Measurements from ENCODE around the gene ZSCAN21. TPM values are rescaled to one million over a fixed set of nuclear protein-coding genes. Genes with fewer than 3 reads are reported as not detected.
A peak's percentile ranks its signal among the peaks of the same experiment; 100 is the strongest.

Gene ZSCAN21
- total RNA-seq, 2 experiments from 2014 or later: 6.2 to 6.4 TPM

GRCh38 chr7:100063376-100063775 lies 13.8 kb downstream of the ZSCAN21 start:
- peaks cover 26% of the 10 kb centered on the region for H3K36me3 Mint-ChIP-seq (ENCODE audit: low read depth)
- intact Hi-C loops (cut with micrococcal nuclease): no loop called here
- H3K9me3 Mint-ChIP-seq: no peaks in the 10 kb centered on the region
- CTCF ChIA-PET: interaction anchor here (0.5 to 1.2 kb wide), 4 partner anchors 19 to 144 kb away, joined by 3 read pairs; partner anchors contain the start of gene TRIM4
- no peak overlapping the region for H3K27ac Mint-ChIP-seq
- H3K4me3 Mint-ChIP-seq: no peak overlapping the region
- no peaks in the 10 kb centered on the region for H3K27me3 Mint-ChIP-seq (ENCODE audit: low read depth)
- no peaks in the 10 kb centered on the region for H3K4me1 Mint-ChIP-seq (ENCODE audit: low read depth)
- no peak for DNase-seq

GRCh38 chr7:100064162-100064561 lies 14.6 kb downstream of the ZSCAN21 start:
- Mint-ChIP-seq H3K36me3 (ENCODE audit: low read depth) (peaks cover 26% of the 10 kb centered on the region), H3K9me3 (no peaks in the 10 kb centered on the region), H3K27me3 (ENCODE audit: low read depth) (no peaks in the 10 kb centered on the region), H3K27ac (no peak overlapping the region), H3K4me1 (ENCODE audit: low read depth) (no peaks in the 10 kb centered on the region), H3K4me3 (no peak overlapping the region)
- no peak for DNase-seq
- CTCF ChIA-PET: interaction anchor here (0.8 to 1.0 kb wide), 2 partner anchors 62 to 70 kb away, joined by 3 to 4 read pairs; partner anchors contain the start of gene MBLAC1
- intact Hi-C loops (cut with micrococcal nuclease): no loop called here

GRCh38 chr7:100065452-100066186 lies 16.0 kb downstream of the ZSCAN21 start:
- Mint-ChIP-seq H3K27ac (no peak overlapping the region), H3K27me3 (ENCODE audit: low read depth) (no peaks in the 10 kb centered on the region), H3K4me3 (no peak overlapping the region), H3K36me3 (ENCODE audit: low read depth) (peaks cover 38% of the 10 kb centered on the region), H3K4me1 (ENCODE audit: low read depth) (no peaks in the 10 kb centered on the region), H3K9me3 (peaks cover 11% of the 10 kb centered on the region)
- intact Hi-C loops (cut with micrococcal nuclease): no loop called here
- no peak for DNase-seq
- CTCF ChIA-PET: no interaction called here

- CTCF ChIA-PET: no interaction called here
- no peak overlapping the region for H3K27ac Mint-ChIP-seq
- no peaks in the 10 kb centered on the region for H3K27me3 Mint-ChIP-seq (ENCODE audit: low read depth)
- H3K4me3 Mint-ChIP-seq: no peak overlapping the region
- no peaks in the 10 kb centered on the region for H3K4me1 Mint-ChIP-seq (ENCODE audit: low read depth)
- H3K9me3 Mint-ChIP-seq: peaks cover 24% of the 10 kb centered on the region
- intact Hi-C loops (cut with micrococcal nuclease): no loop called here
- H3K36me3 Mint-ChIP-seq (ENCODE audit: low read depth): peaks cover 51% of the 10 kb centered on the region
- no peak for DNase-seq
These were observed 17.4 kb downstream of the ZSCAN21 start for GRCh38 chr7:100066953-100067352.

GRCh38 chr7:100069991-100070390 lies 20.4 kb downstream of the ZSCAN21 start:
- CTCF ChIA-PET: interaction anchor here (1.4 to 2.5 kb wide), 2 partner anchors 18 to 33 kb away, joined by 3 to 7 read pairs; no protein-coding TSS in a partner anchor
- no peaks in the 10 kb centered on the region for H3K27me3 Mint-ChIP-seq (ENCODE audit: low read depth)
- peaks cover 36% of the 10 kb centered on the region for H3K9me3 Mint-ChIP-seq
- H3K4me1 Mint-ChIP-seq (ENCODE audit: low read depth): no peaks in the 10 kb centered on the region
- H3K27ac Mint-ChIP-seq: no peak overlapping the region
- peaks cover 65% of the 10 kb centered on the region for H3K36me3 Mint-ChIP-seq (ENCODE audit: low read depth)
- no peak for DNase-seq
- intact Hi-C loops (cut with micrococcal nuclease): no loop called here
- no peak overlapping the region for H3K4me3 Mint-ChIP-seq

GRCh38 chr7:100071018-100071723 lies 21.6 kb downstream of the ZSCAN21 start:
- CTCF ChIA-PET: interaction anchor here (0.7 to 2.5 kb wide), 5 partner anchors 19 to 75 kb away, joined by 3 to 7 read pairs (median 3); no protein-coding TSS in a partner anchor
- no peak overlapping the region for H3K27ac Mint-ChIP-seq
- DNase-seq: no peak
- no peaks in the 10 kb centered on the region for H3K27me3 Mint-ChIP-seq (ENCODE audit: low read depth)
- no peaks in the 10 kb centered on the region for H3K4me1 Mint-ChIP-seq (ENCODE audit: low read depth)
- intact Hi-C loops (cut with micrococcal nuclease): no loop called here
- H3K36me3 Mint-ChIP-seq (ENCODE audit: low read depth): peaks cover 75% of the 10 kb centered on the region
- peaks cover 36% of the 10 kb centered on the region for H3K9me3 Mint-ChIP-seq
- no peak overlapping the region for H3K4me3 Mint-ChIP-seq

GRCh38 chr7:100072462-100072861 lies 22.9 kb downstream of the ZSCAN21 start:
- CTCF ChIA-PET: no interaction called here
- DNase-seq: no peak
- Mint-ChIP-seq H3K36me3 (ENCODE audit: low read depth) (peaks cover 80% of the 10 kb centered on the region), H3K27me3 (ENCODE audit: low read depth) (no peaks in the 10 kb centered on the region), H3K9me3 (peaks cover 36% of the 10 kb centered on the region), H3K27ac (no peak overlapping the region), H3K4me3 (no peak overlapping the region), H3K4me1 (ENCODE audit: low read depth) (no peaks in the 10 kb centered on the region)
- intact Hi-C loops (cut with micrococcal nuclease): no loop called here

- CTCF ChIA-PET: no interaction called here
- Mint-ChIP-seq H3K27me3 (ENCODE audit: low read depth) (no peaks in the 10 kb centered on the region), H3K9me3 (peaks cover 32% of the 10 kb centered on the region), H3K36me3 (ENCODE audit: low read depth) (peaks cover 76% of the 10 kb centered on the region), H3K4me1 (ENCODE audit: low read depth) (peaks cover 8% of the 10 kb centered on the region), H3K4me3 (no peak overlapping the region), H3K27ac (no peak overlapping the region)
- DNase-seq: no peak
- intact Hi-C loops (cut with micrococcal nuclease): no loop called here
These were observed 25.3 kb downstream of the ZSCAN21 start for GRCh38 chr7:100074841-100075240.

GRCh38 chr7:100075418-100075817 lies 25.8 kb downstream of the ZSCAN21 start:
- peaks cover 27% of the 10 kb centered on the region for H3K9me3 Mint-ChIP-seq
- no peak for DNase-seq
- H3K36me3 Mint-ChIP-seq (ENCODE audit: low read depth): peaks cover 71% of the 10 kb centered on the region
- no peak overlapping the region for H3K27ac Mint-ChIP-seq
- no peaks in the 10 kb centered on the region for H3K27me3 Mint-ChIP-seq (ENCODE audit: low read depth)
- H3K4me1 Mint-ChIP-seq (ENCODE audit: low read depth): peaks cover 13% of the 10 kb centered on the region
- H3K4me3 Mint-ChIP-seq: no peak overlapping the region
- intact Hi-C loops (cut with micrococcal nuclease): no loop called here
- CTCF ChIA-PET: interaction anchor here (1.2 kb wide), 1 partner anchor 82 kb away, joined by 3 read pairs; no protein-coding TSS in a partner anchor

- DNase-seq: no peak
- H3K27ac Mint-ChIP-seq: no peak overlapping the region
- intact Hi-C loops (cut with micrococcal nuclease): no loop called here
- H3K9me3 Mint-ChIP-seq: peaks cover 9% of the 10 kb centered on the region
- H3K36me3 Mint-ChIP-seq (ENCODE audit: low read depth): peaks cover 55% of the 10 kb centered on the region
- no peak overlapping the region for H3K4me3 Mint-ChIP-seq
- CTCF ChIA-PET: interaction anchor here (0.6 to 0.7 kb wide), 2 partner anchors 13 to 61 kb away, joined by 3 read pairs; no protein-coding TSS in a partner anchor
- peaks cover 22% of the 10 kb centered on the region for H3K4me1 Mint-ChIP-seq (ENCODE audit: low read depth)
- H3K27me3 Mint-ChIP-seq (ENCODE audit: low read depth): no peaks in the 10 kb centered on the region
These were observed 27.6 kb downstream of the ZSCAN21 start for GRCh38 chr7:100077205-100077604.

GRCh38 chr7:100079024-100079560 lies 29.5 kb downstream of the ZSCAN21 start:
- DNase-seq: no peak
- no peaks in the 10 kb centered on the region for H3K9me3 Mint-ChIP-seq
- H3K4me1 Mint-ChIP-seq (ENCODE audit: low read depth): peaks cover 29% of the 10 kb centered on the region
- peaks cover 37% of the 10 kb centered on the region for H3K36me3 Mint-ChIP-seq (ENCODE audit: low read depth)
- intact Hi-C loops (cut with micrococcal nuclease): no loop called here
- no peaks in the 10 kb centered on the region for H3K27me3 Mint-ChIP-seq (ENCODE audit: low read depth)
- H3K4me3 Mint-ChIP-seq: no peak overlapping the region
- no peak overlapping the region for H3K27ac Mint-ChIP-seq
- CTCF ChIA-PET: interaction anchor here (1.2 kb wide), 1 partner anchor 22 kb away, joined by 3 read pairs; no protein-coding TSS in a partner anchor

- Mint-ChIP-seq H3K27ac (peak overlapping the region; percentile 86), H3K27me3 (ENCODE audit: low read depth) (no peaks in the 10 kb centered on the region), H3K4me1 (ENCODE audit: low read depth) (peaks cover 29% of the 10 kb centered on the region), H3K4me3 (peak overlapping the region; percentile 88), H3K36me3 (ENCODE audit: low read depth) (peaks cover 18% of the 10 kb centered on the region), H3K9me3 (no peaks in the 10 kb centered on the region)
- intact Hi-C loops (cut with micrococcal nuclease): loop anchor here (1.0 to 5.0 kb wide), 9 partner anchors 20 to 346 kb away; partner anchors contain the start of genes AP4M1, MBLAC1, MCM7 and MEPCE
- CTCF ChIA-PET: interaction anchor here (1.5 kb wide), 1 partner anchor 65 kb away, joined by 3 read pairs; no protein-coding TSS in a partner anchor
- peak; percentile 22 for DNase-seq
These were observed 31.4 kb downstream of the ZSCAN21 start for GRCh38 chr7:100080907-100081534.

Data from activated naive CD4-positive, alpha-beta T cell treated with anti-CD3 and anti-CD28 coated beads for 36 hours (primary cell).